GF-D8 (cell line): ENCODE measurements around the gene ATXN7L2.

ENCODE experiments used
- DNase-seq: peaks from one replicate; lab custom pipeline; 2025; lab: John Stamatoyannopoulos, UW

The ATXN7L2 gene

GRCh38 chr1:109475261-109475660 lies 8.4 kb upstream of the ATXN7L2 start:
- no peak for DNase-seq

DNA sequence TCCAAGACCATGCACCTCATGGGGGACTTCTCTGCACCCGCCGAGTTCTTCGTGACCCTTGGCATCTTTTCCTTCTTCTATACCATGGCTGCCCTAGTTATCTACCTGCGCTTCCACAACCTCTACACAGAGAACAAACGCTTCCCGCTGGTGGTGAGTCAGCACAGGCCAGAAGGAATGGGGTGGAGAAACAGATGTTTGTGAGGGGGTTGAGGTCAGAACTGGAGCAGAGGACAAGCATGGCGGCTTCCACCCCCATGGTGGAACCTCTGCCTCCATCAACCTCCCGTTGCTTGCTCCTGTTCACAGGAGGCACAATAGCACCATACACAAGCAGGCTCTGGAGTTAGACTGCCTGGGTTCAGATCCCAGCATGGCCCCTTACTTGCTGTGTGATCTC lies 6.9 kb upstream of the ATXN7L2 start:
- no peak for DNase-seq

DNA sequence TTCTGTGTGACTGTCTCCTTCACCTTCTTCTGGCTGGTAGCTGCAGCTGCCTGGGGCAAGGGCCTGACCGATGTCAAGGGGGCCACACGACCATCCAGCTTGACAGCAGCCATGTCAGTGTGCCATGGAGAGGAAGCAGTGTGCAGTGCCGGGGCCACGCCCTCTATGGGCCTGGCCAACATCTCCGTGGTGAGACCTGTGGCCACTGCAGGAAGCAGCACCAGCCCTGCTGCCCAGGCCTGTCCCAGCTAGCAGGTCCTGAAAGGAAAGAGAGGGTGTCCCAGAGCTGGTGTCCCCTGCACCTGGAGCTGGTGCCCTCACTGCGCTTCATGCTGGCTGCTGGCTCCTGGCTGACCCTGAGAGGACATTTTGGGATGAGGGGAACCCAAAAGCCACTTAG lies 5.9 kb upstream of the ATXN7L2 start:
- DNase-seq, result no peak

- DNase-seq, result no peak
Observed at GRCh38 chr1:109478806-109479205, 4.9 kb upstream of the ATXN7L2 start.

DNA sequence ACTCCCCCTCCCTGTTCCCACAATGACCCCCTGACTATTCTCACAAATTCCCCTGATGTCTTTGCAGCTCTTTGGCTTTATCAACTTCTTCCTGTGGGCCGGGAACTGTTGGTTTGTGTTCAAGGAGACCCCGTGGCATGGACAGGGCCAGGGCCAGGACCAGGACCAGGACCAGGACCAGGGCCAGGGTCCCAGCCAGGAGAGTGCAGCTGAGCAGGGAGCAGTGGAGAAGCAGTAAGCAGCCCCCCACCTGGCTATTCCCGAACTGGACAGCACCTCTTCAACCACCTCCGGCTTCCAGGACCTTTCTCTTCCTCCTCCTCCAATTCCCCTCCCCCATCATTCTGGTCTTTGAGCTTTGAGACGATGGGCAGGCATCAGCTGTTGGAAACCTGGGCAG lies 4.4 kb upstream of the ATXN7L2 start:
- no peak for DNase-seq

GRCh38 chr1:109479901-109480300 lies 3.8 kb upstream of the ATXN7L2 start:
- DNase-seq, result no peak

DNA sequence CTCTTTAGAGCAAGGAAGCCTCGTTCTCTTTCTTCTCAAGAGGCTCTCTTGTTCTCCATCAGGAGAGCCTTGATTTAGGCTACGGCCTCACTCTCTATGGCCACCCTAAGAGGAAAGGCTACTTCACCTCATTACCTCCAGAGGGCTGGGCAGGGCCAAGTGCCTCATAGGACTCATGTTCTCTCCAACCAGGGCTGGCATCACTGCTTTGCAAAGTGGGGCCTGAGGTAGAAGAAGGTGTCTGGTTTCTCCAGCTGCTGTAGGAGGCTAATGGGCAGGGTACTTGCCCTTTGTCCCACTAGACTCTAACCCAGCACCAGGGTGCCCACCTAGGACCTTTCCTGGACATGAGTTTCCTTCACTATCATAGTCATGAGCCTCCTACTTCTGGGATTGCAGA lies 2.1 kb upstream of the ATXN7L2 start:
- DNase-seq, result no peak

DNA sequence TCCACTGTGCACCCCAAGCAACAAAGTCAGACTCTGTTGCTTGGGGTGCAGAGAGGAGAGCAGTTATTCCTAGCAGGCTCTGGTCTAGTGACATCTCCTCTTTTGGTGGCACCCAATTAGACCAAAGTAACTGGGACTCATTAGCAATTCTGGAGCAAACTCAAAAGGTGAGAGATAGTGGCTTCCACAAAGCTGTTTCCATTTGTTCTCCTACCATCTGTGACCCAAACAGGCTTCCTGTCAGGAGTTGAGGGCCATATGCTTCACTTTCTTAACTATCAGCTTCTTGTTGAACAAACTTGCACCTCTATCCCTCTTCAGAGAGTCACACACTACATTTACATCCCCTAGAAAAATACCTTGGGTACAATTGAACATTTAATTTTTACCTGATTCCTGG lies 1.5 kb upstream of the ATXN7L2 start:
- DNase-seq, result no peak

GRCh38 chr1:109482791-109483671 lies 674 bp upstream of the ATXN7L2 start:
- no peak for DNase-seq

DNA sequence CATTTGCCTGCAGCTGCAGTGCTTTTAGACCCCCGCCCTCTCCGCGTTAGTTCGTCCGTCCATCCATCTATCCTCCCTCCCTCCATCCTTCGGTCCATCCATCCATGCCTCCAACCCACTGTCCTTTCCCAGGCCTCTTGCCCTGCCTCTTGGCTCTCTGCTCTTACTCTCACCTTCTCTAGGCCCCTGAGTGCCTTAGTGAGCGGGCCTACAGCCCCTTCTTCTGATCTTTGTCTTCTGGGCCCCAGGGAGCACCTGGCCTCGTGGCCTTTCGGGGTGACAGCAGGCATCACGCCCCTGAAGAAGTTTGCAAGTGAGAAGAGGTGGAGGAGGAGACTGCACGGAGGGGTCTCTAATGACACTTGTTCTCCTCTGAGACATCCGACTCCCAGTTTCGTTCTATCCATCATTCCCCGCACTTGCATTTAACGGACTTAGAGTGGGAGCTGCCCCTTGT lies 842 bp downstream of the ATXN7L2 start:
- no peak for DNase-seq

DNA sequence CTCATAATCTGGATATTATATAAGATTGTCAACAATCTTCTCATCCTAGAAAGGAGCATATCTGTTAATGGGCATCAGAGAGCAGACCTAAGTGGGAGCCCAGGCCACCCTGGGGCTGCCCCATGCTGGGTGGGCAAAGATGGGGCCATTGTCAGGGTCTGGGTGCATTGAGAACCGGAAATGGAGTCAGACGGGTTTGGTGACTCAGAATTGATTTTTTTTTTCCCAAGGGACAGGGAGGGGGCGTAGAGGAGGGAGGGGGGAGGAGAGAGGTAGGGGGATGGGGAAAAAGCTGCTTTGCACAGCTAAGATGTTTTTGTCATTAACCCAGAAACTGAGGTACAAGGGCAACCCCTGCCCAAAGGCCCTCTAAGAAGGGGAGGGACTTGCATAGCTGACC lies 1.3 kb downstream of the ATXN7L2 start:
- DNase-seq, result no peak

GRCh38 chr1:109487261-109487660 lies 3.6 kb downstream of the ATXN7L2 start:
- no peak for DNase-seq

DNA sequence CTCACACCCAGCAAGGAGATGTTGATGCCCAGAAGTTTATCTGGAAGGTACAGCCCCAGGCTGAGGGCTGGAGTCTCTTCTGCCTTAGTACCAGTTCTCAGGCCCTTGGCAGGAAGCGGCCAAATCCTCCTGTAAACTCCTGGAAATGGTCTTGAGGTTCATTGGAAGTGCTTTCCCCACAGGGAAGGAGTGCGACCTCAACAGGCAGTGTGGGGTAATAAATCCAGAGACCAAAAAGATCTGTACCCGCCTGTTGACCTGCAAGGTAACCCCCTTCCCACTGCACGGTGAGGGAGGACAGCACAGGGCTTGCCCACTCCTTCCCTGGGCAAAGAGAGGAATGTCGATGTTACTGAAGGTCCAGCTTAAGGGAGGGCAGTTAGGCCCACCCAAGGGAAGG lies 4.5 kb downstream of the ATXN7L2 start:
- DNase-seq, result no peak

- no peak for DNase-seq
Observed at GRCh38 chr1:109488696-109489095, 5.0 kb downstream of the ATXN7L2 start.

DNA sequence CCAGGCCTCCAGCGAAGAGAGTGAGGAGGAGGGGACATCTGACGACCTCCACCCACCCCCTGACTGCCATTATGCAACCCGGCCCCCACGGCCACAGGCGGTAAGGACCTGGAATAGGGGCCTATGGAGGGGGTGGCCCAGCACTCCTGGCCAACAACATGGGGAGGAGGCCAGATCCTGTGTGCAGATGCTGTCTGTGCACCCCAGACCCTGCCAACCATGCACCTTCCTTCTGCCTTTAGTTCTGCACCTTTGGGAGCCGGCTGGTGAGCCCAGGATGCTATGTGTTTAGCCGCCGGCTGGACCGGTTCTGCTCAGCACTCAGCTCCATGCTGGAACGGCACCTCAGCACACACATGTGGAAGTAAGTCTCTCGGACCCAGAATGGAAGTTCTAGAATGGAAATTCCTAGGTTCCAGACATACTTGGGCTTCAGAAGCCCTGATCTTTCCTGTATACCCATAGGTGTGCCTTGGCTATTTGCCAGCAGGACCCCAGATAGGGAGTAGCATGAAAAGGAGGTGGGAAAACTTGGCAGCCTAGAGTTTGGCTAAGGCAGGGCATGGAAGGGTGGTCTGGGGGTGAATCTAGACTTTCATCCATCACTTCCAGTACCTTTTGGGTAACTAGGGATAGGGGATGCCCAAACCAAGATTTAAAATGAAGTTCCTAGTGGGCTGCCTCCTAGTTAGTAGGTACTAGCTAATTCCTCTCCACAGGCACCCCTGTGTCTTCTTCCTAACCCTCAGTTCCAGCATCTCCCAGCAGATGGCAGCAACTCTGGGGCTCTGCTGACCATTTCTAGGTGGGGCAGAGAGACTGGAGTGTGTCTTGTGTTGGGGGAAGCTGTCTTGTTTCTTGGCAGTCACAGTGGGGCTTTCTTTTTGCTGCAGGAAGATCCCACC lies 6.6 kb downstream of the ATXN7L2 start:
- DNase-seq, result no peak

DNA sequence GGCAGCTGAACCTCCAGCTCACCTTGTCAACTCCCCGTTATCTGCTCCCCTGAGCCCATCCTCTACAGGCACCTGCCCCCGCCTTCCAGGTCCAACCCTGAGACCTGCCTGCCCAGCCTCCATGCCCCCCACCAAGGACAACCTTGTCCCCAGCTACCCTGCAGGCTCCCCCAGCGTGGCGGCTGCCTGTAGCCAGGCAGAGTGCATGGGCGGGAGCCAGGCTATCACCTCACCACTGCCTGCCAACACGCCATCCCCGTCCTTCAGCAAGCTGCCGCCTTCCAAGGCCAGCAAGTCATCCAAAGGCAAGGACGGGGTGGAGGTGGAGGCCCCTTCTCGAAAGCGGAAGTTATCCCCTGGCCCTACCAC lies 7.2 kb downstream of the ATXN7L2 start:
- DNase-seq, result no peak

GRCh38 chr1:109491372-109491771 lies 7.7 kb downstream of the ATXN7L2 start:
- no peak for DNase-seq

DNA sequence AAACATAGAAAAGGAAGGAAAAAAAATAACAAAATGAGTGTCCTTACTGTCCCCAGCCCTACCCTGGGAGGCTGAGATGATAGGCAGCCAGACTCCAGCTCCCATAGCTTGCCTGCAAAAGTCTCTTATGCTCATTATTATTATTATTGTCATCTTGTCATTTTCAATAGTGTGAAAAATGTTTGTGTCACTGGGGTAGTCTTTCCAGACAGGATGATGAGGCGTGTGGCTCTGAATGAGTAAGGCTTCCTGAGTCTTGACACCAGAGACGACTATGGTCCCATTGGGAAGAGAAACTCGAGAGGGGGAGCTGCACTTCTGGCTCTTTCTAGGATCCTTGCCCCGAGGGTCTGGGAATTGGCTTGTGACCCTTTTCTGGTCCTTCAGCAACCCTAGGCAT lies 9.1 kb downstream of the ATXN7L2 start:
- DNase-seq, result no peak

DNA sequence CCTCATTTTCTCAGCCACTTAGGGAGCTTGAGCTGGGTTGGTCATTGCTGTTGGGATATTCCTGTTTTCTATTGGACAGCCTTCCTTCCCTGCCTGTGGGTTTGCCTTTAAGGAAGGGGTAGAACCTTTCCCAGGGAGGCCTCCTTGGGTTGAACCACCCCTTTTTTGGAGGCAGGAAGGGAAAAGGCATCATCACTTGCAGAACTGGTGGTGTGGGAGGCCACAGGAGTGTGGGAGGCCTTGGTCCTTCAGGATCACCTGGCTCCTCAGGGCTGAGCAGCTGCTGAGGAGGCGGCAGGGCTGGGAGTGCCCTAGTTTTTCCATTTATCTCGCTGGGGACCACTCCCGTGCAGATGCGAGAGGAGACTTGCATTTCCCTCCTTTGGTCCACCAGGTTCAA lies 9.5 kb downstream of the ATXN7L2 start:
- DNase-seq, result no peak

DNA sequence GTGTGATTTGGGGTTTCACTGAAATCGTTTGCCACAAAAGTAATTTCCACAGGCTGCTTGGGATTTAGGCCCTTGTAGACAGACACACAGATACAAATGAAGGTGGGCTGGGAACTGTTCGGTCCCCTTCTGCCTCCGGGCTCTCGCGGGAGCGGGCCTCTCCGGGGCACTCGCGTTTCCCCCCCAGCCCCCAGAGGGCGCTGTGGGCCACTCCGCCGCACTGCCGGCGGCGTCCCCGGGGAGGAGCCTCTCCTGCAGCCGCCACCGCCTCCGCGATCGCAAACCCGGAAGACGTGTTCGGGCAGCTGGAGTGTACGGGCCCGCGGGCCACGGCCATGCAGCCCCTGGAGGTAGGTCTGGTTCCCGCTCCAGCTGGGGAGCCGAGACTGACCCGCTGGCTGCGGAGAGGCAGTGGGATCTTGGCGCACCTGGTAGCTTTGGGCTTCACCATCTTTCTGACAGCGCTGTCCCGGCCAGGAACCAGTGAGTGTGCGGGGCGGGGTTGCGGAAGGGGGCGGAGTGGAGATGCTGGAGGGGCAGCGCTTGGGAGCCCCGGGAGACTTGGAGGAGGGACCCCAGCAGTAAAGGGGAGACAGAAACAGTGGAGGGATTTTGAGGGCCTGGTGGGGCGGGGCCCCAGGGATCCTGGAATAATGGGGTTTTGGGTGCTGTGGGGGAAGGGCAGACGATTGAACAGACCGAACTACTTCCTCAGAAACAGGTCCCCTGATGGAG lies 10.3 kb downstream of the ATXN7L2 start, which contains the start of gene CYB561D1:
Gene CYB561D1, plus strand, starts transcription at position 290 of the 735 bp plus-strand sequence. Its CDS starts 46 bp downstream, at position 336.
- DNase-seq, result peak; percentile 45

GRCh38 chr1:109495738-109496137 lies 12.0 kb downstream of the ATXN7L2 start:
- no peak for DNase-seq

- DNase-seq, result no peak
Observed at GRCh38 chr1:109497449-109498160, 13.9 kb downstream of the ATXN7L2 start.
